MM.1S (cell line): ENCODE measurements around the gene NAT9.

Experiments
- DNase-seq: peaks from one replicate; pipeline ENCODE4 v3.0.0-alpha.2; 2015
- H2AFZ ChIP-seq: fragments of 300-600 bp; sonication (generic); 2 replicates; pipeline ENCODE4 v1.6.0; 2016; ENCODE audit warnings: antibody characterized with exemption, low read length
- H3F3A ChIP-seq: fragments of 300-600 bp; sonication (generic); 2 replicates; pipeline ENCODE4 v1.6.1; 2016; ENCODE audit warnings: mild to moderate bottlenecking, antibody characterized with exemption, low read length, moderate library complexity, mixed read lengths; ENCODE audit not compliant: insufficient read depth
- H3K27ac ChIP-seq: fragments of 300-600 bp; sonication (generic); 2 replicates; pipeline ENCODE4 v1.5.1; 2016; ENCODE audit warnings: mild to moderate bottlenecking, low read length
- H3K27me3 ChIP-seq: fragments of 300-600 bp; sonication (generic); replicated peaks from 2 replicates; pipeline ENCODE4 v1.6.0; 2016; ENCODE audit warnings: low read length; ENCODE audit not compliant: insufficient read depth
- H3K36me3 ChIP-seq: fragments of 300-600 bp; sonication (generic); replicated peaks from 2 replicates; pipeline ENCODE4 v1.6.1; 2016; ENCODE audit warnings: mild to moderate bottlenecking, low read length, mixed read lengths; ENCODE audit not compliant: insufficient read depth
- H3K4me1 ChIP-seq: fragments of 300-600 bp; sonication (generic); 2 replicates; pipeline ENCODE4 v1.6.1; 2016; ENCODE audit warnings: low read length, mixed read lengths
- H3K4me2 ChIP-seq: fragments of 300-600 bp; sonication (generic); 2 replicates; pipeline ENCODE4 v1.6.0; 2016; ENCODE audit warnings: low read depth, low read length
- H3K4me3 ChIP-seq: fragments of 300-600 bp; sonication (generic); 2 replicates; pipeline ENCODE4 v1.5.1; 2016; ENCODE audit warnings: low read length, mixed read lengths
- H3K79me2 ChIP-seq: fragments of 300-600 bp; sonication (generic); 2 replicates; pipeline ENCODE4 v1.6.1; 2016; ENCODE audit warnings: mixed run types, low read length, mixed read lengths
- H3K9ac ChIP-seq: fragments of 300-600 bp; sonication (generic); 2 replicates; pipeline ENCODE4 v1.6.1; 2016; ENCODE audit warnings: low read length, mixed read lengths
- H3K9me2 ChIP-seq: fragments of 300-600 bp; sonication (generic); replicated peaks from 2 replicates; pipeline ENCODE4 v1.6.1; 2016; ENCODE audit warnings: mild to moderate bottlenecking, low read length, mixed read lengths; ENCODE audit not compliant: insufficient read depth
- H3K9me3 ChIP-seq: fragments of 300-600 bp; sonication (generic); replicated peaks from 2 replicates; pipeline ENCODE4 v1.6.1; 2016; ENCODE audit warnings: mild to moderate bottlenecking, low read length, mixed read lengths; ENCODE audit not compliant: insufficient read depth
- H4K20me1 ChIP-seq: fragments of 300-600 bp; sonication (generic); 2 replicates; pipeline ENCODE4 v1.6.1; 2016; ENCODE audit warnings: mild to moderate bottlenecking, low read length, moderate library complexity, mixed read lengths; ENCODE audit not compliant: insufficient read depth
- EZH2 ChIP-seq: fragments of 300-600 bp; sonication (generic); optimal IDR thresholded peaks from 2 replicates; pipeline ENCODE3; 2017; ENCODE audit warnings: low read depth, mild to moderate bottlenecking, antibody characterized with exemption, low read length, mixed read lengths
- EZH2phosphoT487 ChIP-seq: fragments of 300-600 bp; sonication (generic); IDR thresholded peaks from 2 replicates; pipeline ENCODE4 v1.6.1; 2018; ENCODE audit warnings: antibody characterized with exemption, low read length
- TF ChIP-seq, protein P1 (sequence below): fragments of 300-600 bp; sonication (generic); IDR thresholded peaks from 2 replicates; pipeline ENCODE4 v1.5.1; 2016; ENCODE audit warnings: antibody characterized with exemption, low read length, mixed read lengths

Gene NAT9

DNA sequence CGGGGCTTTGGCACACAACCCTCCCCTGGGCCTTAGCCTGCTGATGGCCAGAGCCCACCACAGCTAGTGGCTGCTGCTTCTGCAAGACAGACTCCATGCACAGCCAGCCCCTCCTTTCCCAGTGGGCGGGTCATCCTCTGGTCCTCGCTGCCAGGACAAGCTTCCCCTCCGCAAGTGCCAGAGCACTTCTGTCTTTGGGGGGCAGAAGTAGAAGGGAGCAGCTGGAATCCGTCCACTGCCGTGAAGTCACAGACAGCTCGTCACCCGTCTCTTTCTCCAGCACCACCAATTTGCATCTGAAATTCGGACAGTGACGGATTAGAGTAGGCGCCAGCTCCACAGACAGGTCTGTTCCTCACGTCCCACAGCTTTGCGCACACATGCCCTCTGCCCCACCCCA, 31.3 kb upstream of the NAT9 start:
- Histone ChIP-seq H3K36me3 (no peaks in the 10 kb centered on the region), H3K79me2 (no peaks in the 10 kb centered on the region), H3F3A (no peaks in the 10 kb centered on the region), H2AFZ (no peak overlapping the region), H3K9ac (no peak overlapping the region), H3K9me3 (no peaks in the 10 kb centered on the region), H3K4me3 (no peak overlapping the region), H3K4me1 (no peaks in the 10 kb centered on the region), H4K20me1 (no peaks in the 10 kb centered on the region), H3K4me2 (no peak overlapping the region), H3K9me2 (no peaks in the 10 kb centered on the region), H3K27ac (no peak overlapping the region), H3K27me3 (no peaks in the 10 kb centered on the region)
- DNase-seq, result no peak
- TF ChIP-seq, protein P1, sequence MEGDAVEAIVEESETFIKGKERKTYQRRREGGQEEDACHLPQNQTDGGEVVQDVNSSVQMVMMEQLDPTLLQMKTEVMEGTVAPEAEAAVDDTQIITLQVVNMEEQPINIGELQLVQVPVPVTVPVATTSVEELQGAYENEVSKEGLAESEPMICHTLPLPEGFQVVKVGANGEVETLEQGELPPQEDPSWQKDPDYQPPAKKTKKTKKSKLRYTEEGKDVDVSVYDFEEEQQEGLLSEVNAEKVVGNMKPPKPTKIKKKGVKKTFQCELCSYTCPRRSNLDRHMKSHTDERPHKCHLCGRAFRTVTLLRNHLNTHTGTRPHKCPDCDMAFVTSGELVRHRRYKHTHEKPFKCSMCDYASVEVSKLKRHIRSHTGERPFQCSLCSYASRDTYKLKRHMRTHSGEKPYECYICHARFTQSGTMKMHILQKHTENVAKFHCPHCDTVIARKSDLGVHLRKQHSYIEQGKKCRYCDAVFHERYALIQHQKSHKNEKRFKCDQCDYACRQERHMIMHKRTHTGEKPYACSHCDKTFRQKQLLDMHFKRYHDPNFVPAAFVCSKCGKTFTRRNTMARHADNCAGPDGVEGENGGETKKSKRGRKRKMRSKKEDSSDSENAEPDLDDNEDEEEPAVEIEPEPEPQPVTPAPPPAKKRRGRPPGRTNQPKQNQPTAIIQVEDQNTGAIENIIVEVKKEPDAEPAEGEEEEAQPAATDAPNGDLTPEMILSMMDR, result no peak
- TF ChIP-seq EZH2 (no peak), EZH2phosphoT487 (no peak)

DNA sequence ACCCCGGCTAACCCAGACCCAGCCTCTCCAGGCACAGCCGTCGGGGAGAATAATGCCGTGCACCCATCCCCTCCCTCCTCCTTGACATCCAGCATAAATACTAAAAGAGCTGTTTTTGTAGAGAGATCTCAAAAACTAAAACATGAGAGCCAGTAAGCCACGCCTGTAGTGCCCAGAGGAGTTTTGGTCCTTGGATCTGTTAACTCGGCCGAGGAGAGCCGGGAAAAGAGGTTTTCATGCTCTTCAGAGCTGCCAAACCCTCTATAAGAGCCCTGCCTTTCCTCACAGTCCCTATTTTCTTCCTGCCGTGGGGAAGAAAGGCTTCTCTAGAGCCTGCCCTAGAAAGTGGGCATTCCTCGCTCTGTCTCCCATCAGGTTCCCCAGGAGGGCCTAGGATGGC, 30.2 kb upstream of the NAT9 start:
- Histone ChIP-seq H3K4me2 (no peak overlapping the region), H3K9me3 (no peaks in the 10 kb centered on the region), H3K9ac (no peak overlapping the region), H3K4me3 (no peak overlapping the region), H3K27me3 (no peaks in the 10 kb centered on the region), H3K27ac (no peak overlapping the region), H4K20me1 (no peaks in the 10 kb centered on the region), H3F3A (no peaks in the 10 kb centered on the region), H2AFZ (no peak overlapping the region), H3K79me2 (no peaks in the 10 kb centered on the region), H3K9me2 (no peaks in the 10 kb centered on the region), H3K36me3 (no peaks in the 10 kb centered on the region), H3K4me1 (no peaks in the 10 kb centered on the region)
- TF ChIP-seq EZH2phosphoT487, result no peak
- TF ChIP-seq, protein P1, result no peak
- no peak for TF ChIP-seq EZH2
- DNase-seq, result no peak

DNA sequence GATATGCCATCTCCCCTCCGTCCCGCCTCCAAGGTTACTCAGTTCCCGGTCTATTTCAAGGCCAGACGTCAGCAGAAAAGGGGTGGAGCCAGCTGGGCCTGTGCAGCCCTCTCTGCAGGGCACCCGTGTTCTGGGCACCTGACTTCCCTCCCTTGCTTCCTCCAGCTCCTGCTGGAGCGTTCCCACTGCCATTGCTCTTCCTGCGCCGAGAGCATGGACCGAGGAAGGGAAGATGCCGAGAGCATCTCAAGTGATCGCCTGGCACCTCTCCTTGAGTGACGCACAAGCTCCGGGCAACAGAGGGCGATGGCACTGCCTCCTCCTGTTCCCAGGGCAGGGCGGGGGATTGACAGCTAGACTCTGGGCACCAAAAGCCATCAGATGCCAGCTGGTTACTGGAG, 29.4 kb upstream of the NAT9 start:
- Histone ChIP-seq H3K4me2 (no peak overlapping the region), H3K27ac (no peak overlapping the region), H3F3A (no peaks in the 10 kb centered on the region), H3K9ac (no peak overlapping the region), H3K9me2 (no peaks in the 10 kb centered on the region), H4K20me1 (no peaks in the 10 kb centered on the region), H3K36me3 (no peaks in the 10 kb centered on the region), H3K9me3 (no peaks in the 10 kb centered on the region), H3K79me2 (no peaks in the 10 kb centered on the region), H3K4me3 (no peak overlapping the region), H3K4me1 (no peaks in the 10 kb centered on the region), H2AFZ (no peak overlapping the region), H3K27me3 (no peaks in the 10 kb centered on the region)
- no peak for DNase-seq
- no peak for TF ChIP-seq EZH2
- TF ChIP-seq, protein P1, result no peak
- no peak for TF ChIP-seq EZH2phosphoT487
